ENCODE data around the gene GSTP1. TPM values are rescaled to one million over a fixed set of nuclear protein-coding genes. Genes with fewer than 3 reads are reported as not detected.

GSTP1 gene
- total and polyA plus RNA-seq, 4 donors = 632 to 2,206 (median 1,023) TPM

- DNase-seq (no peak), ATAC-seq (ENCODE audit: insufficient read depth, low FRiP score) (no peak)
- Histone ChIP-seq H3K9ac (ENCODE audit: insufficient read depth in 1 of 2, low read length in 2 of 2) (no peak overlapping the region), H3K9me3 (ENCODE audit: control insufficient read depth in 4 of 4, insufficient read depth in 3 of 4, low read length in 3 of 4) (no peaks in the 10 kb centered on the region), H3K27ac (ENCODE audit: low read depth in 1 of 2, low read length in 1 of 2) (no peak overlapping the region), H3K4me3 (no peak overlapping the region), H3K27me3 (ENCODE audit: control insufficient read depth in 3 of 3, insufficient read depth in 3 of 3, low read length in 2 of 3) (no peaks in the 10 kb centered on the region), H3K4me1 (ENCODE audit: control insufficient read depth in 5 of 5, insufficient read depth in 5 of 5, low read length in 5 of 5) (no peaks in the 10 kb centered on the region), H3K36me3 (ENCODE audit: control insufficient read depth in 4 of 4, insufficient read depth in 4 of 4, low read length in 4 of 4) (peaks cover 0 to 4% (median 1%) of the 10 kb centered on the region in 4 donors)
- 77 to 84% methylated on average over 12 of the region's 12 CpGs for WGBS, 2 donors
- TF ChIP-seq, protein P1, sequence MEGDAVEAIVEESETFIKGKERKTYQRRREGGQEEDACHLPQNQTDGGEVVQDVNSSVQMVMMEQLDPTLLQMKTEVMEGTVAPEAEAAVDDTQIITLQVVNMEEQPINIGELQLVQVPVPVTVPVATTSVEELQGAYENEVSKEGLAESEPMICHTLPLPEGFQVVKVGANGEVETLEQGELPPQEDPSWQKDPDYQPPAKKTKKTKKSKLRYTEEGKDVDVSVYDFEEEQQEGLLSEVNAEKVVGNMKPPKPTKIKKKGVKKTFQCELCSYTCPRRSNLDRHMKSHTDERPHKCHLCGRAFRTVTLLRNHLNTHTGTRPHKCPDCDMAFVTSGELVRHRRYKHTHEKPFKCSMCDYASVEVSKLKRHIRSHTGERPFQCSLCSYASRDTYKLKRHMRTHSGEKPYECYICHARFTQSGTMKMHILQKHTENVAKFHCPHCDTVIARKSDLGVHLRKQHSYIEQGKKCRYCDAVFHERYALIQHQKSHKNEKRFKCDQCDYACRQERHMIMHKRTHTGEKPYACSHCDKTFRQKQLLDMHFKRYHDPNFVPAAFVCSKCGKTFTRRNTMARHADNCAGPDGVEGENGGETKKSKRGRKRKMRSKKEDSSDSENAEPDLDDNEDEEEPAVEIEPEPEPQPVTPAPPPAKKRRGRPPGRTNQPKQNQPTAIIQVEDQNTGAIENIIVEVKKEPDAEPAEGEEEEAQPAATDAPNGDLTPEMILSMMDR (IDR thresholded peaks at IDR 0.05; ENCODE audit: control extremely low read depth, extremely low read depth) = no peak
Measured at GRCh38 chr11:67592880-67593564, 9.4 kb downstream of the GSTP1 start.

- TF ChIP-seq, protein P1 (IDR thresholded peaks at IDR 0.05; ENCODE audit: control extremely low read depth, extremely low read depth) = no peak
- DNase-seq (no peak), ATAC-seq (ENCODE audit: insufficient read depth, low FRiP score) (no peak)
- no peaks in the 10 kb centered on the region for H3K4me1 ChIP-seq (ENCODE audit: control insufficient read depth in 5 of 5, insufficient read depth in 5 of 5, low read length in 5 of 5)
- peaks cover 0 to 3% (median 1%) of the 10 kb centered on the region in 4 donors for H3K36me3 ChIP-seq (ENCODE audit: control insufficient read depth in 4 of 4, insufficient read depth in 4 of 4, low read length in 4 of 4)
- H3K9me3 ChIP-seq (ENCODE audit: control insufficient read depth in 4 of 4, insufficient read depth in 3 of 4, low read length in 3 of 4) = no peaks in the 10 kb centered on the region
- whole genome bisulfite sequencing, 2 donors = 70 to 84% methylated on average over 3 of the region's 3 CpGs
- no peak overlapping the region for H3K4me3 ChIP-seq
- H3K27me3 ChIP-seq (ENCODE audit: control insufficient read depth in 3 of 3, insufficient read depth in 3 of 3, low read length in 2 of 3) = no peaks in the 10 kb centered on the region
- H3K9ac ChIP-seq (ENCODE audit: insufficient read depth in 1 of 2, low read length in 2 of 2) = no peak overlapping the region
- H3K27ac ChIP-seq (ENCODE audit: low read depth in 1 of 2, low read length in 1 of 2) = no peak overlapping the region
Measured at GRCh38 chr11:67593565-67593905, 9.9 kb downstream of the GSTP1 start.

DNA sequence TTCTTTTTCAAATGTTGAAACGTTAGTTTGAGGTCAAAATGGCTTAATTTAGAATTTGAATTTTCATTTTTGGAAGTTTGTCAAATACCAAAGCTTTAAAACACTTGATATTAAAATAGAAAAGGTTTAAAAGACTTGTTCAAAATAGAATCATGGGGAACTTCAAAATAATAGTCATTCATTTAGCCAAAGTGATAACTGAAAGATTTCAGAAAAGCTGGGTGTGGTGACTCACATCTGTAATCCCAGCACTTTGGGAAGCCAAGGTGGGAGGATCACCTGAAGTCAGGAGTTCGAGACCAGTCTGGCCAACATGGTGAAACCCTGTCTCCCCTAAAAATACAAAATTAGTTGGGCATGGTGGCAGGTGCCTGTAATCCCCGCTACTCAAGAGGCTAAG, 10.9 kb downstream of the GSTP1 start:
- no peaks in the 10 kb centered on the region for H3K27me3 ChIP-seq (ENCODE audit: control insufficient read depth in 3 of 3, insufficient read depth in 3 of 3, low read length in 2 of 3)
- H3K36me3 ChIP-seq (ENCODE audit: control insufficient read depth in 4 of 4, insufficient read depth in 4 of 4, low read length in 4 of 4) = peaks cover 0 to 3% (median 0%) of the 10 kb centered on the region in 4 donors
- H3K4me3 ChIP-seq = no peak overlapping the region
- ATAC-seq (ENCODE audit: insufficient read depth, low FRiP score) = no peak
- 67 to 70% methylated on average over 3 of the region's 3 CpGs for WGBS, 2 donors
- H3K9ac ChIP-seq (ENCODE audit: insufficient read depth in 1 of 2, low read length in 2 of 2) = no peak overlapping the region
- H3K9me3 ChIP-seq (ENCODE audit: control insufficient read depth in 4 of 4, insufficient read depth in 3 of 4, low read length in 3 of 4) = no peaks in the 10 kb centered on the region
- no peak overlapping the region for H3K27ac ChIP-seq (ENCODE audit: low read depth in 1 of 2, low read length in 1 of 2)
- no peaks in the 10 kb centered on the region for H3K4me1 ChIP-seq (ENCODE audit: control insufficient read depth in 5 of 5, insufficient read depth in 5 of 5, low read length in 5 of 5)
- DNase-seq = no peak
- TF ChIP-seq, protein P1 (IDR thresholded peaks at IDR 0.05; ENCODE audit: control extremely low read depth, extremely low read depth) = no peak
